Right kidney (tissue), 9 donors: ENCODE results near the gene ERVK3-1.
A peak's percentile ranks its signal among the peaks of the same experiment; 100 is the strongest.
"Not testable (repeated sequence)": the region's sequence is repeated elsewhere in the genome, so short reads cannot be mapped to it uniquely, and the experiment has no call there.

Experiments used
- DNase-seq: peaks from one replicate; pipeline ENCODE4 v3.0.0-alpha.2; 2016
- long read RNA-seq, 8 donors: transcript quantifications; one replicate each; lab custom pipeline, GENCODE V29; 2026

The ERVK3-1 gene, protein sequence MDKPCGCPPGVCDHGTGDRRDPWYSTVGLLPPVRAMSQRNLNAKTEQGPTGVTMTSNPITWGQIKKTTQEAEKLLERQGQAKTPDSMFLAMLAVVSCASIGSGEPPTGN
- long read RNA-seq, donor 1, transcript ERVK3-1-201 (4 exons, 1,469 nt) = major isoform, 26 of 31 reads
- long read RNA-seq, donor 1, partial matches to known transcripts = 0 of 31 reads
- long read RNA-seq, donor 1, other reads (novel, unspliced or antisense) = 0 of 31 reads
- long read RNA-seq, donor 2, transcript ERVK3-1-201 (4 exons, 1,469 nt) = major isoform, 15 of 19 reads
- long read RNA-seq, donor 2, partial matches to known transcripts = 0 of 19 reads
- long read RNA-seq, donor 2, other reads (novel, unspliced or antisense) = 0 of 19 reads
- long read RNA-seq, donor 3, transcript ERVK3-1-201 (4 exons, 1,469 nt) = major isoform, 10 of 15 reads
- long read RNA-seq, donor 3, partial matches to known transcripts = 0 of 15 reads
- long read RNA-seq, donor 3, other reads (novel, unspliced or antisense) = 0 of 15 reads
- long read RNA-seq, donor 4, transcript ERVK3-1-201 (4 exons, 1,469 nt) = major isoform, 8 of 44 reads
- long read RNA-seq, donor 4, partial matches to known transcripts = 32 of 44 reads
- long read RNA-seq, donor 4, other reads (novel, unspliced or antisense) = 0 of 44 reads
- long read RNA-seq, donor 5, transcript ERVK3-1-201 (4 exons, 1,469 nt) = major isoform, 13 of 20 reads
- long read RNA-seq, donor 5, partial matches to known transcripts = 0 of 20 reads
- long read RNA-seq, donor 5, other reads (novel, unspliced or antisense) = 0 of 20 reads
- long read RNA-seq, donor 6, transcript ERVK3-1-201 (4 exons, 1,469 nt) = major isoform, 22 of 26 reads
- long read RNA-seq, donor 6, partial matches to known transcripts = 0 of 26 reads
- long read RNA-seq, donor 6, other reads (novel, unspliced or antisense) = 0 of 26 reads
- long read RNA-seq, donor 7, transcript ERVK3-1-203 (2 exons, 616 nt) = minor isoform, 6 of 37 reads
- long read RNA-seq, donor 7, transcript ERVK3-1-201 (4 exons, 1,469 nt) = major isoform, 28 of 37 reads
- long read RNA-seq, donor 7, partial matches to known transcripts = 0 of 37 reads
- long read RNA-seq, donor 7, other reads (novel, unspliced or antisense) = 0 of 37 reads
- long read RNA-seq, donor 8, transcript ERVK3-1-201 (4 exons, 1,469 nt) = major isoform, 24 of 69 reads
- long read RNA-seq, donor 8, partial matches to known transcripts = 40 of 69 reads
- long read RNA-seq, donor 8, other reads (novel, unspliced or antisense) = 0 of 69 reads

DNA sequence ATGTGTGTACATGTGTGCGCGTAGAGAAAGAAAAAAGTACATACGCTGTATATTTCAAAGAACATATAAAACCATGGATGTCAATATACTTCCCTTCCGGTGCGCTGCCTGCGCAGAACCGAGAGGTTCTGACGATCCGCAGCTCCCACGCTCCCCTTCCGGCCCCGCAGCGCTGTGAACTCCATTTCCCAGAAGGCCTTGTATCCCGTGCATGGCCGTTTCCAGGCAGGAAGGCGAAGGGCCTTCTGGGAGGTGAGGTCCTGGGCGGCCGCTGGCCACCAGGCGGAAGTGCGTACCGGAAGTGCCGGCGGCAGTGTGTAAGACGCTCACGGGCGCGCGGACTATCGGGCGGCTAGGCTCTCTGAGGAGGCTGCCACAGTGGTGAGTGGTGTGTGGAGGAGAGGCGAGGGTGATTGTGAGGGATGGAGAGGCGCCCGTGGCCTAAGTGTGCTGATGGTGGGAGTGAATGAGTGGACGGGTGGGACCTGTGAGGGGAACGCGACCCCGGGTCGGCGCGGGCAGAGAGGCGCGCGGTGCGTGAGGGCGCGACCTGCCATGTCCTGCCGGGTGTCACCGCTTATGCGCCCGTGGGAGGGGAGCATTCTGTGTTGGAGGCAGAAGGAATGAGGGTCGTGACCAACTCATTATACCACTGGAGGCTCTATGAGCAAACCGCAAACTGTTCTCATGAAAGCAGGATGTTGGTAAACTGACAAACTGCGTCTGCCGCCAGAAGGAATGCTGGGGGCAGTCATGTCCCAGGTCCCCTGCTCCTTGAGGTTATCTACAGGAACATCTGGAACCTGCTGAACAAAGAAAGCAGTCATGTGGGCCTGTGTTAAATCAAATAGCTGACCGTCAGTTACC, at the start of gene ERVK3-1:
TSS of gene ERVK3-1 (plus strand) at position 313 of the 867 bp plus-strand sequence. CDS start 6,792 bp downstream, outside the sequence.
- DNase-seq = peak; percentile 82

DNA sequence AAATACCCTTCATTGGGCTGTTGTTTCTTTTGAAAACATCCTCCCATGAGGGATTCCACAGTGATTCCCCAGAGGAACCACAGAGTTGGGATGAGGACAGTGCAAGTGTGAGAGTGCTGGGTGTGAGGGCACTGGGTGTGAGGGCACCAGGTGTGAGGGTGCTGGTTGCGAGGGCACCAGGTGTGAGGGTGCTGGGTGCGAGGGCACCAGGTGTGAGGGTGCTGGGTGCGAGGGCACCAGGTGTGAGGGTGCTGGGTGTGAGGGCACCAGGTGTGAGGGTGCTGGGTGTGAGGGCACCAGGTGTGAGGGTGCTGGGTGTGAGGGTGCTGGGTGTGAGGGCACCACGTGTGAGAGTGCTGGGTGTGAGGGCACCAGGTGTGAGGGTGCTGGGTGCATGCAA, 46.9 kb upstream of the ERVK3-1 start:
- DNase-seq = not testable (repeated sequence)

DNA sequence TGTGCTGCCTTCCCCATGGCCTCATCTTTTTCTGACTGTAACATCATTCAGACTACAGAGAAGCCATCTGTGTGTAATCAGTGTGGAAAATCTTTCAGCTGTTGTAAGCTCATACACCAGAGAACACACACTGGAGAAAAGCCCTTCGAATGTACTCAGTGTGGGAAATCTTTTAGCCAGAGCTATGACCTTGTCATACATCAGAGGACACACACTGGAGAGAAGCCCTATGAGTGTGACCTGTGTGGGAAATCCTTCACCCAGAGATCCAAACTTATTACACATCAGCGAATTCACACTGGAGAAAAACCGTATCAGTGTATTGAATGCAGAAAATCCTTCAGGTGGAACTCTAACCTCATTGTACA, 43.6 kb upstream of the ERVK3-1 start:
- DNase-seq = no peak

DNA sequence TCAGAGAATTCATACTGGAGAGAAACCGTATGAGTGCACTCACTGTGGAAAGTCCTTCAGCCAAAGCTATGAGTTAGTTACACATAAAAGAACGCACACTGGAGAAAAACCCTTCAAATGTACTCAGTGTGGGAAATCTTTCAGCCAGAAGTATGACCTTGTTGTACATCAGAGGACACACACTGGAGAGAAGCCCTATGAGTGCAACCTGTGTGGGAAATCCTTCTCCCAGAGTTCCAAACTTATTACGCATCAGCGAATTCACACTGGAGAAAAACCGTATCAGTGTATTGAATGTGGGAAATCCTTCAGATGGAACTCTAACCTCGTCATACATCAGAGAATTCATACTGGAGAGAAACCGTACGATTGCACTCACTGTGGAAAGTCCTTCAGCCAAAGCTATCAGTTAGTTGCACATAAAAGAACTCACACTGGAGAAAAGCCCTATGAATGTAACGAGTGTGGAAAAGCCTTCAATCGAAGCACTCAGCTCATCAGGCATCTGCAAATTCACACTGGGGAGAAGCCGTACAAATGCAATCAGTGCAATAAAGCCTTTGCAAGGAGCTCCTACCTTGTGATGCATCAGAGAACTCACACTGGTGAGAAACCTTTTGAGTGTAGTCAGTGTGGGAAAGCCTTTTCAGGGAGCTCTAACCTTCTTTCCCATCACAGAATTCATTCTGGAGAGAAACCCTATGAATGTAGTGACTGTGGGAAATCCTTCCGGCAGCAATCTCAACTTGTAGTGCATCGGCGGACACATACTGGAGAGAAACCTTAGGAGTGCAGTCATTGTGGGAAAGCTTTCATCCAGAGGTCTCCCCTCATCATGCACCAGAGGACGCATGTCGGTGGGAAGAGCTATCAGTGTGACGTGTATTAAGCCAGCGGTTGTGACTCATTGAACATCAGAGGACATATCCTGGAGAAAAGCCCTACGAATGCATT, 42.9 kb upstream of the ERVK3-1 start:
- DNase-seq = no peak

DNA sequence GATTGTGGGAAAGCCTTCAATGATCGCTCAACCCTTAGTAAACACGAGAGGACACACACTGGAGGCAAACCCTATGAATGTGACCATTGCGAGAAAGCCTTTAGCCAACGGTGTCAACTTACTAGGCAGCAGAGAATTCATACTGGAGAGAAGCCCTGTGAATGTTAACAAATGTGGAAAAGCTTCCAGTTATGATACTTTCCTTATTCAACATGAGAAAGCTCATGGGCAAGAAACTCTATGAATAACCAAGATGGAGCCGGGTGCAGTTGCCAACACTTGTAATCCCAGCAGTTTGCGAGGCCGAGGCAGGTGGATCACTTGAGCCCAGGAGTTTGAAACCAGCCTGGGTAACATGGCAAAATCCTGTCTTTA, 42.3 kb upstream of the ERVK3-1 start:
- no peak for DNase-seq

DNA sequence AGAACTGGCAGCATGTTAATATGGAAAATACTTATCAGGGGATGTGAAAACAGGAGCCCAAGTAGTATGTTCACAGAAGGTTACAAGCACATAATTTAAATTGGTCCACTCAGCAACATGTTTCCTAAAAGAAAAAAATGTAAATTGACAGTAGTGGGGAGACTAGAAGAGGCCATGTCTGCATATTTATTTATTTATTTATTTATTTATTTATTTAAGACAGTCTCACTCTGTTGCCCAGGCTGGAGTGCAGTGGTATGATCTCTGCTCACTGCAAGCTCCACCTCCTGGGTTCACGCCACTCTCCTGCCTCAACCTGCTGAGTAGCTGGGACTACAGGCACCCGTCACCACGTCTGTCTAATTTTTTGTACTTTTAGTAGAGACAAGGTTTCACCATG, 40.1 kb upstream of the ERVK3-1 start:
- no peak for DNase-seq

DNA sequence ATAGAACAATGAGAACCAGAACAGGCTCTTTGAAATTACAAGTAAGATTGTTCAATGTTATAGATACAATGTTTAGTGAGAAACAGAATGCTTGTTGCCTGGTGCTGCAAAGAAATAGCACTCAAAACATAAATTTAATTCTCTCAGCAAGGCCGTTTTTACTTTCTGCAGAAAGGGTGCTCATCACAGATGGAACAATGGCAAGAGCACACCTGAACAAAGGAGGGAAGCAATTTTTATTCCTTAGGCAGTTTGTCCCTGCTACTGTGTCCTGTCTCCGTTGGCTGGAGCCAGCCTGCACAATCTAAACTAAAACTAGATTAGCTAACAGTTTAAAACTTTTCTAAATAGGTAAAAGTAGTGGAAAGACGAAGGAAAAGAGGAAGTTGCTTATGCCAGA, 36.8 kb upstream of the ERVK3-1 start:
- DNase-seq = no peak

DNA sequence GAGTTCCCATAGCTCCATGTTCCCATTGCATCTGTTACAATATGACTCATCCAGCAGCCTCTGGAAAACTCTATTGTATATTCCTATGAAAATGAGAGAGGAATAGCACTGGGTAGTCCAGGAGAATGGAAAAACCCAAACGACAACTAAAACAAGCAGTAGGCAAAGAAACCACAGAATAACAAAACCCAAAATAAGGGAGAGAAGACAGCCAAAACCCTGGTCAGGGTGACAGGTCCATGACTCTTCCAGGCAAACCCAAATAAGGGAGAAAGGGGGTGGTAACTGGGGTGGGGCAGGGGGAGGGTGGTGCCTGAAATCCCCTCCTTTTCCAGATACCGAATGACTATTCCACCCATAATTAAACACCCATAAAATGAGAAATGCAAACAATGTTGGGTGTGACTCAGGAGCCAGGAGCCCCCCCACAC, 30.4 kb upstream of the ERVK3-1 start:
- DNase-seq = no peak

DNA sequence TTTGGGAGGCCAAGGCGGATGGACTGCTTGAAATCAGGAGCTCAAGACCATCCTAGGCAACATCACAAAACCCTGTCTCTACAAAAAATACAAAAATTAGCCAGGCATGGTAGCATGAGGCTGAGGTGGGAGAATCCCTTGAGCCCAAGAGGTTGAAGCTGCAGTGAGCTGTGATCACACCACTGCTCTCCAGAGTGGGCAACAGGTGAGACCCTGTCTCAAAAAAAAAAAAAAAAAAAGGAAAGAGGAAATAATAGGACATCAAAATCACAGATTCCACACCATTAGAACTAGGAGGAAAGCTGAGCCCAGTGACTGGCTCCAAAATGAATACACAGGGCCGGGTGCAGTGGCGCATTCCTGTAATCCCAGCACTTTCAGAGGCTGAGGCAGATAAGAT, 29.6 kb upstream of the ERVK3-1 start:
- DNase-seq = no peak

DNA sequence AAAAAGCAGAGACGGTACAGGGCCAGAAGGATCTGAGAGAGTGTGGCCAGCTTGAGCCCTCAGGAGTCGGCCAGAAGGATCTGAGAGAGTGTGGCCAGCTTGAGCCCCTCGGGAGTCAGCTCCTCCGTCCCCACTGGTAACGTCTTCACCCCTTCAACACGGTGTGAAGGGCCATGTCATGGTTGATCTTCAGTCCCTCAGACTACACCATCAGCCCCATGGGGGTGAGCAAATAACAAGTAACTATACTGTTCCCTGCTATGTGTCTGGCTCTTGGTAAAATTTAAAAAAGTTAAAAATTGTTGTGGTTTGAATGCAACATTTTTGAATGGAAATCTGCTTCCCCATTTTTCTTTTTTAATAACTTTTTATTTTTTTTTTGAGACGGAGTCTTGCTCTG, 28.0 kb upstream of the ERVK3-1 start:
- no peak for DNase-seq

DNA sequence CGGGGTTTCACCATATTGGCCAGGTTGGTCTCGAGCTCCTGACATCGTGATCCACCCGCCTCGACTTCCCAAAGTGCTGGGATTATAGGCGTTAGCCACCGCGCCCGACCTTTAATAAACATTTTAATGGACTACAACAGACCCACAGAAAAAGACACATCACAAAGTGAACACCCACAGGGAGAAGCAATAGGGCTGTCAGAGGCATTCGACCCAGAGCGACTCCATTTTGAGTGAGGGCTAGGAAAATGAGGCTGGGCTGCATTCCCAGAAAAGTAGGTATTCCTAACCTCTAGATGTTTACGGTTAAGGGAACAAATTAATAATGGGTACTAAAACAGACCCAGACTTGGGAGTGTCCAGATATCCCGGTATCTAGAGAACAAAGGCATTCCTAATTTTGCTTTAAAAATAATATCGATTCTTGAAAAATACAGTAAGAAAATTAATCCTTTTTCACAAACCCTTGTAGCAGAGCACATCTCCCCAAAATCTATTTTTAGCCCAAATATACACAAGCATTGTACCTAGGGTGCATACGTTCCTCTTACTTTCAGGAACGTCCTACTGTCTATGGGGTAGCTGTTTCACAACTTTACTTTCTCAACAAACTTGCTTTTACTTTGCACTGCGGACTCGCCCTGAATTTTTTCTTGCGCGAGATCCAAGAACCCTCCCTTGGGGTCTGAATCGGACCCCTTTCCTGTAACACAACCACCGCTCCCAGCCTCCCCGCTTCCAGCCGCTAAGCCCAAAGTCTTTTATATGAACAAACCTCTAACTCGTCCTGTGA, 27.2 kb upstream of the ERVK3-1 start:
- DNase-seq = no peak

DNA sequence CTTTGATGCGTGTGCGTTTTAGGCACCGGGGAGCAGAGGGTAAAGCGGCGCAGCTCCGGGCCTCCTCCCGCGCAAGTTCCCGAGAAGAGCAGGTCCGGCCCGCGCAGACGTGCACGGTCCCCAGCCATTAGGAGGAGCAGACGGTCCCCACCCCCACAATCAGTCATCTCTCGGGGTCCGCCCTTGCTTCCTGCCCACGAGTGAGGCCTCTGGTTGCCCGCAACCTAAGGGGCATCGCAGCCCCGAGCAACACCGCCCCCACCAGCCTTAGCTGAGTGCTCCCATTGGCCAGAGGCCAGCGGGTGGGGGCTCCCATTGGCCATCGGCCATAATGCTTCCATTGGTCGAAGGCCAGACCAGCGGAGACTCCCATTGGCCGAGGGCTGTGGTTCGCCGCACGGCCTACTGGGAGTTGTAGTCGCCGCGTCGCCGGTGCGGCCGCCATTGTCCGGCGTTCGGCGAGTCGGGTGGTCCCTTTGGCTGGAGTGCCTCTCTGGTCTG, 26.6 kb upstream of the ERVK3-1 start, which contains the start of gene ZNF8:
TSS of gene ZNF8 (plus strand) at position 415 of the 501 bp plus-strand sequence. CDS start 127 bp downstream, outside the sequence.
- peak; percentile 92 for DNase-seq

DNA sequence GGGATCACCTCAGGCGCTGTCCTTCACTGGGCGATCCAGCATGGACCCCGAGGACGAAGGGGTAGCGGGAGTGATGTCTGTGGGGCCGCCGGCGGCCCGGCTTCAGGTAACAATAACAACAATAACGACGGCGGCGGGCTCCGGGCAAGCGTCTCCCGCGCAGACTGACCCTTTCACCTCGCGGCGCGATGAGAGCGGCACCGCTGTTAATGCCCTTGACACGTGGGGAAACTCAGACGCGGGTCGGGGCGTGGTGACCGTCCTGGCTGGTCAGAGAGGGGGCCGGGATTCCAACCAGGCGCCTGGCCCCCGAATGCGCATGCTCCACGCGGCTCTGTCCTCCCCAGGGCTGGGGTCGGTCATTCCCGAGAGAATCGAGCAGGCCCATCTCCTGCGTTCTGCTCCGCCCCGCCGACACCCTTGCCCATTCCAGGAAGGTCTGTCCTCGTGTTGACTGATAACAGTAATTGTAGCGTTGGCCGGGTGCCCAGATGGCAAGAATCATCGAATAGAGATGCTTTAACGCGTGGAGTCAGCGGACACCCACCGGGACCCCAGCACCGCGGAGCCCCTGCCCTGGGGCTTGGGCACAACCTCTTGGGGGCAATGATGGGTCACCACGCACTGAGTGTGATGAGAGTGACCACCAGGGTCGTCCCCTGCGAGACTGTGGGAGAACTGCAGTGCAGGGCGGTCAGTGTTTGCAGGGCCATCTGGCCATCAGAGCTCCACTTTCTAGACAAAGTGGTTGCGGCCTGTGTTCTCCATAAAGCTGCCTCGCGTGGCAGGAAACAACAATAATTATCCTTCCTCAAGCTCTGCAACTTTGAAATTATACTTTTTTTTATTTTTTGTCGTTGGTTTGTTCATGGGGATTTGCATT, 25.9 kb upstream of the ERVK3-1 start:
- DNase-seq = peak; percentile 89

DNA sequence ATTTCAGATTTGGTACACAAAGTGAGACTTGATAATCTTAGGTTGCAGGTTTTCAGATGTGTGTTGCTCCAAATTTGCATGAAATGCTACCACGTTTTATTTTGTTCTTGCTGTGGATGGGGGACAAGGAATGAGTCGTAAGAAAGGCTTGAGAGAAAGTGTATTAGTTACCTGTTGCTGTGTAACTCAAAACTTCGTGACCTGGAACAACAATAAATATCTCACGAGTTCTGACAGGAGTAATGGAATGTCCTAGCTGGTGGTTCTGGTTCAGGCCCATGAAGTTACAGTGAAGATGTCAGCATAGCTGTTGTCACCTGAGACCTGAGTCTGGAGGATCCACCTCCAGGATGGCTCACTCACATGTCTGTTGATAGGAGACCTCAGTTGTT, 25.3 kb upstream of the ERVK3-1 start:
- no peak for DNase-seq

DNA sequence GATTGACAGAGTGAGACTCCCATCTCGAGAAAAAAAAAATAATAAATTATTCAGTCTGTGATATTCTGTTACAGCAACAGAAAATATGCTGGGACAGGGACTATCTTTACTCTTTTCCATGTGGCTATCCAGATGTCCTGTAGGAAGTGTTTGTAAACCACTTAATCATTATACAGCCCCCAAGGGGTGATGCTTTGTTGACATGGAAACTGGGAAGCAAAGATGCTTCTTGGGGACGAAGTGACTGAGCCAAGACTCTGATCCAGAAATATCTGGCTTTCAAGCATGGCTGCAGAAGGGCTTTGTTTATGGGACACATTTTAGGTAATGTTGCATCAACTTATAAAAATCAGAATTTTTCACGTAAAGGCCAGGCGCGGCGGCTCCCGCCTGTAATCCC, 21.0 kb upstream of the ERVK3-1 start:
- DNase-seq = no peak

DNA sequence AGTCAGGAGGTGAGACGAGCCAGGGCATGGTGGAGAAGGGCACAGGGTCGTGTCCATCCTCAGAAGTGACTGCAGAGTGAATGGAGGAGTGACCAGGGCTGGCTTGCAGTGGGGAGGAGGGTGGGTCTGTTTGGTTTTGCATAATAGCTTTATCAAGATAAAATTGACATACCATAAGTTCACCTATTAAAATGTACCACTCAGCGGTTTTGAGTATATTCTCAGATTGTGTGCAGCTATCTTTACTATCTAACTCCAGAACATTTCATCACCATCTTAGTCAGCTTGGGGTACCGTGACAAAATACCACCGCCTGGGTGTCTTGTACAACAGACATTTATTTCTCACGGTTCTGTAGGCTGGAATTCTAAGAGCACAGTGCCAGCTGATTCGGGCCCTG, 13.2 kb upstream of the ERVK3-1 start:
- no peak for DNase-seq

DNA sequence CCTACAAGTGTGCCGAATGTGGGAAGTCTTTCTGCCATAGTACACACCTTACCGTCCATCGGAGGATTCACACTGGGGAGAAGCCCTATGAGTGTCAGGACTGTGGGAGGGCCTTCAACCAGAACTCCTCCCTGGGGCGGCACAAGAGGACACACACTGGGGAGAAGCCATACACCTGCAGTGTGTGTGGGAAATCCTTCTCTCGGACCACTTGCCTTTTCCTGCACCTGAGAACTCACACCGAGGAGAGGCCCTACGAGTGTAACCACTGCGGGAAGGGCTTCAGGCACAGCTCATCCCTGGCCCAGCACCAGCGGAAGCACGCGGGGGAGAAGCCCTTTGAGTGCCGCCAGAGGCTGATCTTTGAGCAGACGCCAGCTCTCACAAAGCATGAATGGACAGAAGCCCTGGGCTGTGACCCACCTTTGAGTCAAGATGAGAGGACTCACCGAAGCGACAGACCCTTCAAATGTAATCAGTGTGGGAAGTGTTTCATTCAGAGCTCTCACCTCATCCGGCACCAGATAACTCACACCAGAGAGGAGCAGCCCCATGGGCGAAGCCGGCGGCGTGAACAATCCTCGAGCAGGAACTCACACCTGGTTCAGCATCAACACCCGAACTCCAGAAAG, 10.3 kb upstream of the ERVK3-1 start:
- no peak for DNase-seq

DNA sequence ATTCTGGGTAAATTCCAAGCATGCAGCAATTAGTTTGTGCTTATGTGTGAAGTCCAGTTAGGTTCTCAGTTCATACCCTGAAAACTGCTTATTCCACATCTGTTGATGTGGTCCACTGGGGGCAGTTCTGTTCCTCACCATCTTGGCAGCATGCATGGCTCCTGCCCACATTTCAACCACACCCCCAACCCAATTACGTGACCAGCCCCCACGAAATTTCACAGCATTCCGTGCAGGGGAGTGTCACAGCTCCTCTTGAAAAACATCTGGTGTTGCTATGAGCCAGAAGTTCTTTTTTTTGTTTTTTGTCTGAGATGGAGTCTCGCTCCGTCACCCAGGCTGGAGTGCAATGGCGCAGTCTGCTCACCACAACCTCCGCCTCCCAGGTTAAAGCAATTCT, 9.1 kb upstream of the ERVK3-1 start:
- DNase-seq = no peak
